ENCODE results near the gene RBBP9. TPM values are rescaled to one million over a fixed set of nuclear protein-coding genes. Genes with fewer than 3 reads are reported as not detected.

RBBP9 gene
- total RNA-seq, 1 donor from 2014 or later: 5.6 TPM

DNA sequence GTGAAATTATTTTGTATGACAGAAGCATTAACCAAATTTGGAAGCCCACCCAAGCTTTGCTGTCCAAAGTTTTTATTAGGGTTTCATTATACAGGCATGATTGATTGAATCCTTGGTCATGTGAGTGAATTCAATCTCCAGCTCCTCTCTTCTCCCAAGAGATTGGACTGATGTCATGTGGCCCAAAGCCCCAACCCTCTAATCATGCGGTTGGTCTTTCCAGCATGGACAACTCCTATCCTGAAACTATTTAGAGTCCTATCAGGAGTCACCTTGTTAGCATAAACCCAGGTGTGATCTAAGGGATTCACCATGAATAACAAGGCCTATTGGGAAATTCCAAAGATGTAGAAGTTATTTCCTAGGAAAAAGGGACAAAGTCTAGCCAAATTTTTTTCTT lies 19.2 kb downstream of the RBBP9 start:
- Histone ChIP-seq H3K27ac (replicated peaks) (no peak overlapping the region), H3K36me3 (peaks cover 85% of the 10 kb centered on the region), H3K9me3 (replicated peaks) (no peaks in the 10 kb centered on the region), H3K4me3 (no peak overlapping the region), H3K4me1 (no peaks in the 10 kb centered on the region), H3K27me3 (ENCODE audit: low read depth) (no peaks in the 10 kb centered on the region)
- no peak for TF ChIP-seq CTCF (IDR thresholded peaks at IDR 0.05; ENCODE audit: borderline replicate concordance)
- intact Hi-C loops (cut with micrococcal nuclease): no loop called here
- no peak for DNase-seq

DNA sequence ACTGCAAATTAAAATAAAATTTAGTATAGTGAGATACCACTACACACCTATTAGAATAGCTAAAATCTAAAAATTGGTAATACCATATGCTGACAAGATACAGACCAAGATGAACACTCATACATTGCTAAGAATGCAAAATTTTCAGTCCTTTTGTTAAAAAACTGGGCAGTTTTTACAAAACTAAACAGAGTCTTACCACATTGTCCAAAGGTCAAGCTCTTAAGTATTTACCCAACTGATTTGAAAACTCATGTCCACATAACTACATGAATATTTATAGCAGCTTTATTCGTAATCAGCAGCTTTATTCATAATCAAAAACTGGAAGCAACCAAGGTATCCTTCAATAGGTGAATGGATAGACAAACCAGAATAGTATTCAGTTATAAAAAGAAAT lies 19.8 kb downstream of the RBBP9 start:
- no peak overlapping the region for H3K4me3 ChIP-seq
- H3K27me3 ChIP-seq (ENCODE audit: low read depth): no peaks in the 10 kb centered on the region
- H3K36me3 ChIP-seq: peaks cover 84% of the 10 kb centered on the region
- no peak for DNase-seq
- no peak for TF ChIP-seq CTCF (IDR thresholded peaks at IDR 0.05; ENCODE audit: borderline replicate concordance)
- intact Hi-C loops (cut with micrococcal nuclease): no loop called here
- H3K4me1 ChIP-seq: no peaks in the 10 kb centered on the region
- no peaks in the 10 kb centered on the region for H3K9me3 ChIP-seq (replicated peaks)
- no peak overlapping the region for H3K27ac ChIP-seq (replicated peaks)

GRCh38 chr20:18466894-18467730 lies 29.9 kb downstream of the RBBP9 start, which contains the start of the genes DZANK1 and POLR3F:
Gene DZANK1 (minus strand): TSS chr20:18467030. CDS start chr20:18465358, 1,672 bp downstream.
Gene POLR3F (plus strand): TSS chr20:18467390. CDS start chr20:18467507, 117 bp downstream.
- DNase-seq: peak; percentile 97
- no peak for TF ChIP-seq CTCF (IDR thresholded peaks at IDR 0.05; ENCODE audit: borderline replicate concordance)
- no peaks in the 10 kb centered on the region for H3K9me3 ChIP-seq (replicated peaks)
- peak within 1 kb of the TSS; percentile 82 for H3K4me3 ChIP-seq
- H3K4me1 ChIP-seq: peaks cover 25% of the 10 kb centered on the region
- no peaks in the 10 kb centered on the region for H3K27me3 ChIP-seq (ENCODE audit: low read depth)
- peaks cover 27% of the 10 kb centered on the region for H3K36me3 ChIP-seq
- intact Hi-C loops (cut with micrococcal nuclease): no loop called here
- peak within 1 kb of the TSS; percentile 92 for H3K27ac ChIP-seq (replicated peaks)

- Histone ChIP-seq H3K4me1 (peaks cover 25% of the 10 kb centered on the region), H3K9me3 (replicated peaks) (no peaks in the 10 kb centered on the region), H3K27ac (replicated peaks) (peak overlapping the region; percentile 92), H3K27me3 (ENCODE audit: low read depth) (no peaks in the 10 kb centered on the region), H3K36me3 (peaks cover 25% of the 10 kb centered on the region), H3K4me3 (peak overlapping the region; percentile 82)
- intact Hi-C loops (cut with micrococcal nuclease): no loop called here
- no peak for TF ChIP-seq CTCF (IDR thresholded peaks at IDR 0.05; ENCODE audit: borderline replicate concordance)
- DNase-seq: no peak
Observed at GRCh38 chr20:18466574-18466893, 30.5 kb downstream of the RBBP9 start.

DNA sequence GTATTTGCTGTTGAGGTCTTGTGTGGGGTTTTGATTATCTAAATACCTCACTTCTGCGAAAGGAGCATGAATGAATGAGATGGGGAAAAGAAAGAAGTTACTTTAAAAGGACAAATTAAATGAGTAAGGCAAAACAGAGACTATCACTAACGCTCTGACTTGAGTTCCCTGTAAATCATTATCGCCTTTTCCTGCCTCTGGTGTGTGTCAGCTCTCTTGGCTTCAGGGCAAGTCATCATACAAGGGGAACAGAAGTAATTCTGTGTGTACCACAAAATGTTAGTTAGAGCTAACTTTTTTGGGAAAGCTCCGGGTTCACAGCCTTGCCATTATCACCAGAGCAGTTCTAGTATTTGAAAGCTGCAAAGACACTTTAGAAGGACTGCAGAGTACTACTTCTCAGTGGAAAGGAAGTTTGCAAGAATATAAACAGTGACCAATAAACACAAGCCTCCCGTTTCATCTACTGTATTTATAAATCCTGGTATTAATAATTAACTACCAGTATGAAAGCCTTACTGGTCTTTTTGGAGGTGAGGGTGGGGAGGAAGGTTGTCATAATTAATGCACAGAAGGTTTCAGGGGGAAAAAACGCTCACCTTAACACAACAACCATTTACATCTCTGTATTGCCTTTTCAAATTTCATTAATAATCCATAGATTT lies 31.4 kb downstream of the RBBP9 start:
- intact Hi-C loops (cut with micrococcal nuclease): no loop called here
- no peaks in the 10 kb centered on the region for H3K27me3 ChIP-seq (ENCODE audit: low read depth)
- TF ChIP-seq CTCF (IDR thresholded peaks at IDR 0.05; ENCODE audit: borderline replicate concordance): no peak
- H3K4me1 ChIP-seq: peaks cover 25% of the 10 kb centered on the region
- no peak for DNase-seq
- no peaks in the 10 kb centered on the region for H3K9me3 ChIP-seq (replicated peaks)
- H3K36me3 ChIP-seq: peaks cover 17% of the 10 kb centered on the region
- no peak overlapping the region for H3K27ac ChIP-seq (replicated peaks)
- H3K4me3 ChIP-seq: no peak overlapping the region
